K562 (cell line): ENCODE results near the gene C12orf42. TPM values are rescaled to one million over a fixed set of nuclear protein-coding genes. Genes with fewer than 3 reads are reported as not detected.

ENCODE experiments used
- ATF7 ChIP-seq: fragments of 450-650 bp; IDR thresholded peaks from 2 replicates; pipeline ENCODE4 v1.7.1; 2014; ENCODE audit warnings: mild to moderate bottlenecking, moderate library complexity
- E2F8 ChIP-seq: fragments of 450-650 bp; IDR thresholded peaks from 2 replicates; pipeline ENCODE4 v1.7.1; 2018; ENCODE audit warnings: mild to moderate bottlenecking, low read depth; ENCODE audit not compliant: partially characterized antibody
- HMGXB4 ChIP-seq: sonication (generic); formaldehyde crosslinking; IDR thresholded peaks from 2 replicates; pipeline ENCODE4 v1.8.1; 2023; ENCODE audit warnings: mild to moderate bottlenecking, missing genetic modification reagents
- MAFG ChIP-seq: fragments of 450-650 bp; conservative IDR thresholded peaks from 2 replicates; pipeline ENCODE4 v1.6.1; 2016; ENCODE audit warnings: missing genetic modification characterization, missing compliant biosample characterization
- SAFB2 ChIP-seq: fragments of 200-400 bp; formaldehyde crosslinking; IDR thresholded peaks from 2 replicates; pipeline ENCODE4 v1.6.1; 2018; ENCODE audit warnings: borderline replicate concordance, low read length, low read depth, moderate library complexity; ENCODE audit not compliant: severe bottlenecking
- SREBF1 ChIP-seq: fragments of 150-350 bp; IDR thresholded peaks from 2 replicates; pipeline ENCODE4 v1.6.1; 2014; ENCODE audit warnings: antibody characterized with exemption, low read depth, low read length, borderline replicate concordance
- ZNF143 ChIP-seq: sonication (generic); formaldehyde crosslinking; IDR thresholded peaks from 2 replicates; pipeline ENCODE4 v1.9.0; 2022; ENCODE audit warnings: mild to moderate bottlenecking, missing genetic modification reagents
- ZNF75A ChIP-seq: fragments of 450-650 bp; formaldehyde crosslinking; IDR thresholded peaks from 2 replicates; pipeline ENCODE4 v1.4.0; 2020; ENCODE audit warnings: mild to moderate bottlenecking
- polyA plus RNA-seq, 8 experiments: library from polyadenylated mRNA; depleted of rRNA in 4 of 8; stranded (reverse) in 5 of 8; unstranded in 3 of 8; fragments of >200 nt; fragmentation: Nextera tagmentation in 2 of 8; fragmentation: Illumina TruSeq in 1 of 8; extraction: Ambion mirVana in 2 of 8; extraction: Trizol in 1 of 8; gene quantifications; 2 replicates each; pipeline versions ENCODE4 v1.2.1 to v1.2.3, GENCODE V29; 2011 to 2014; ENCODE audit warnings: inconsistent platforms in 1 of 8, missing spikeins in 1 of 8
- total RNA-seq, 7 experiments: library from RNA; depleted of rRNA in 6 of 7; stranded (reverse); fragments of >200 nt in 6 of 7; fragmentation: Illumina TruSeq in 2 of 7; extraction: Trizol in 2 of 7; gene quantifications; 2 replicates each; pipeline versions ENCODE4 v1.2.1 to v1.2.3, GENCODE V29; 2011 to 2021; ENCODE audit warnings: low replicate concordance in 1 of 7

The C12orf42 gene
- total and polyA plus RNA-seq, 9 of the 15 experiments (the other 6 are each of a cell fraction or from before 2014, with no cell fraction given) = not detected

- TF ChIP-seq SREBF1 (no peak), ZNF75A (CRISPR knock-in tag) (no peak), SAFB2 (no peak), ATF7 (no peak), E2F8 (no peak), HMGXB4 (no peak), ZNF143 (CRISPR knock-in tag) (no peak), MAFG (no peak)
Measured at GRCh38 chr12:103353913-103354312, 141.9 kb downstream of the C12orf42 start (continued).
